WI38 (cell line): Measurements from ENCODE around the gene ADAMTS3.

Experiments used
- H3K4me3 ChIP-seq: 2 replicates; pipeline ENCODE4 v1.5.1; 2011; ENCODE audit warnings: low read depth, mild to moderate bottlenecking, control low read depth, low read length
- CTCF ChIP-seq: IDR thresholded peaks from 2 replicates; pipeline ENCODE4 v1.5.1; 2012; ENCODE audit warnings: low read depth, mild to moderate bottlenecking, control low read depth, low read length

Gene ADAMTS3

GRCh38 chr4:72305620-72306019 is 263.4 kb downstream of the ADAMTS3 start:
- no peak overlapping the region for H3K4me3 ChIP-seq
- TF ChIP-seq CTCF = no peak

- no peak for TF ChIP-seq CTCF
- no peak overlapping the region for H3K4me3 ChIP-seq
Observed at GRCh38 chr4:72305080-72305479, 263.9 kb downstream of the ADAMTS3 start.

- no peak overlapping the region for H3K4me3 ChIP-seq
- TF ChIP-seq CTCF = peak; percentile 60
Observed at GRCh38 chr4:72302981-72303704, 265.9 kb downstream of the ADAMTS3 start.

- TF ChIP-seq CTCF = no peak
- H3K4me3 ChIP-seq = no peak overlapping the region
Observed at GRCh38 chr4:72301759-72302158, 267.3 kb downstream of the ADAMTS3 start.

GRCh38 chr4:72300126-72300525 is 268.9 kb downstream of the ADAMTS3 start:
- no peak for TF ChIP-seq CTCF

GRCh38 chr4:72295966-72296557 is 273.0 kb downstream of the ADAMTS3 start:
- no peak overlapping the region for H3K4me3 ChIP-seq
- TF ChIP-seq CTCF = peak; percentile 25; the same call in 1 of the 2 replicates

More at GRCh38 chr4:72300126-72300525, 268.9 kb downstream of the ADAMTS3 start:
- H3K4me3 ChIP-seq = no peak overlapping the region

- no peak overlapping the region for H3K4me3 ChIP-seq
- TF ChIP-seq CTCF = no peak
Observed at GRCh38 chr4:72290737-72291136, 278.3 kb downstream of the ADAMTS3 start.
